Activated CD8-positive, alpha-beta memory T cell treated with anti-CD3 and anti-CD28 coated beads for 1 hour (primary cell): ENCODE data around the gene TMEM238L.

Source experiments
- DNase-seq, 2 donors: peaks; one replicate each; pipeline ENCODE4 v3.0.0-alpha.2; 2020; ENCODE audit warnings: low read depth in 1 of 2; ENCODE audit errors: extremely low read depth in 1 of 2

Gene TMEM238L

DNA sequence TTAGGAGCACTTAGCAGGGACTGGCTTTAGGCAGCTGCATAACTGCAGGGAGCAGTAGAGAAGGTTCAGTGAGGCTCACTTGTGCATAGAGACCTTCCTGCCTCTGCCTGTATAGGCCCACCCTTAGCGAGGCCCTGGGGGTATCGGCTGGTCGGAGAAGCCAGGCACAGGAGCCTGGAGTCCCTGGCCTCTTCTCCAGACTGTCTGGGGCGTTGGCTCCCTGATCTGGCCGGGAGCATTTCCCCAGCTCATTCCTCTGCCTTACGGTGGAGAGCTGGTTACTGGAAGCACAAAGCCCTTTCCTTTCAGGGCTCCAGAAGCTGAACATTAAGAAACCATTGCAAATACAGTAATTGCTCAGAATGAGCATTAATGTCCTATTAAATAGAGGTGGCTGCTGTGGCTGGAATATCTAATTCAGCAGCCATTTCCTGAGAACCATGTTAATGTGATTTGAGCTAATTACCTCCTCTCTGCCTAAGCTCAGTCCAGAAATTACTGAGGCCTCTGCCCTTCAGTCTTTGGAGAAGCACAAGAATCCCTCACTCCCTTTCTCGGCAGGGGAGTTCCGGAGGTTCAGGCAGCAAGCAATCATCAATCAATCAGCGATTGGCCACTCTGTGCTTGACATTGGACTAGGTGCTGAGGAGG is 55.2 kb downstream of the TMEM238L start:
- no peak for DNase-seq

DNA sequence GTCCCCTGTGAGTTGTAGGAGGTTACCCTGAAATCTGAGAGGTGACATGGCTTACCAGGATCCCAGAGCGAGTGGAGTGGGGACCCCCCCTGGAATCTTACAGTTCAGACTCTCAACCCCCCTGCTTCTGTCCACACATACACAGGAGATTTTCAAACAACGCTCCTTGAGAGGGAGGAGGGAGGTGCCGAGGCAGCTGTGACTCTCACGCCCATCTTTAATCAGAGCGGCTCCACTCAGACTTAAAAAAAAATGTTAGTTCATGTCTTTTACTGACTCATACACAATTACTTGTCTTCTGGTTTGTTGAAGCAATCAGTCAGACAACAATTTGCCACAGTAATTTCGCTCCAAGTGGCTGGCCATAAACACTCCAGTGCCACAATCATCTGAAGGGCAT is 58.7 kb downstream of the TMEM238L start:
- no peak for DNase-seq
